HG03469 (cell line): ENCODE results near the gene PICK1.

Experiments
- ATAC-seq: cut with Tn5 transposase; IDR thresholded peaks from one replicate; pipeline ENCODE4 v1.9.1; 2021; ENCODE audit warnings: mild to moderate bottlenecking, moderate library complexity, moderate number of reproducible peaks; ENCODE audit not compliant: unreplicated experiment

The PICK1 gene

DNA sequence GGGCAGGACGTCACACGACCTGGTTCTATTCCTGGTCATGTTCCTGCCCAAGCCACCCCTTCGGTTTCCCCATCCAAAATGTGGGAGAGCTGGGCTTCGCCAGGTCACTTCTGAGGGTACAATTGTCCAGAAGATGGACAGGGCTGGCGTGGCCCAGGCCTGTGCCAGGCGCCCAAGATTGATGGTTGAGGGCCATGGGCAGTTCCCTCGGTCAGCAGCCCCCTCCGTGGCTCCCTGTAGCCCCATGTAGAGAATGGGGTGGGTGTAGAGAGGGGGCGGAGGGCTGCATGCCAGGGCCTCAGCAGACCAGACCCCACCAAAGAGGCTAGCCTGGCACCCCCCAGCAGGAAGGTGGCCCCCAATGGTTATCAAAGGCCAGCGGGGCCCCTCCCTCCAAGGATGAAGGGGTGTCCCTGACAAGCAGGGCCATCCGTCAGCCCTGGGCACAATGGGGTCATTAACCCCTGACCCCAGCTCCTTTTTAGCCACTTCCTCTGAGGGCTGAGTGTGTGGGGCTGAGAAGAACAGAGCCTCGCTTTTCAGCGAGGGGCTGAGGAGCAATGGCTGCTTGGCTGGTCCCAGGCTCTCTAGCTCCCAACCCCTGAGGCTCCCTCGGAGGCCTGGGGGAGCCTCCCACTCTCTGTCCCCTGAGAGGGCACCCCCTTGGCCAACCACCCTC, 11.0 kb upstream of the PICK1 start:
- no peak for ATAC-seq

GRCh38 chr22:38049812-38050619, 7.2 kb upstream of the PICK1 start:
- ATAC-seq: no peak

DNA sequence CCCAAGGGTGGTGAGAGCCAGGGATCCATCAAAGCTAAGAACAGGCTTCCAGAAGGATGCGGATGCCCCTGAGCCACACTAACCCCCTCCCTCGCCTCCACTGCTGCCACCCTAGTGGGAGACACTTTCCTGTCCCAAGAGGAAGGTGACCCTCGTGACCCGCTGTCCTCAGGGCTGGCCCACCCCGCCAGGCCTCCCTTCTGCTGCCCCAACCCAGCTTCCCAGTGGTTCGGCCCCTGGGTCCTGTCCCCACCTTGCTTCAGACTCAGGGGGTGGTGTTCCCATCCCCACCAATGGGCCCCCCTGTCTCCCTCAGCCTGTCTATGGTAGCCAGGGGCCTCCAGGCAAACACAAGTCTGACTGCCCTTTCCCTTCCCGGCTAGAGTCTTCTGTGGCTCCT, 6.5 kb upstream of the PICK1 start:
- no peak for ATAC-seq

- no peak for ATAC-seq
Measured at GRCh38 chr22:38051261-38051660, 5.9 kb upstream of the PICK1 start.

GRCh38 chr22:38051900-38052862, 5.0 kb upstream of the PICK1 start:
- ATAC-seq: no peak

GRCh38 chr22:38062791-38063190, 5.6 kb downstream of the PICK1 start:
- no peak for ATAC-seq

DNA sequence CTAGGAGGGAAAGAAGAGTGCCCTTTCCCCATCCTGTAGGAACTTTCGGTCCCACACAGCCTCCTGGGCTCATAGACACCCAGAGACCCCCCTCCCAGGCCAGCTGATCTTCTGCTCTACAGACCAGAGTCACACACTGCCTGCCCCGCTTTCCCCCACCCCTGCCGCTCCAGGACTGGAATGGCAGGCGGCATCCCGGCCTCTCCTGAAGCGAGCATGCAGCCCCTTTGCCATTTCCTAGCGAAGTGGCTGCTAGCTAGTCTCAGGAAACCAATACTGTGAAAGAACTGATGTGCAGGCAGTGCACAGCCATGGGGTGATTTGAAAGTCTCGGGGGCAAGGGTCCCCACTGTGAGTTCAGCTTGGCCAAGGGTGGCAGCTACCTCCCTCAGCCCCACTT, 8.3 kb downstream of the PICK1 start:
- no peak for ATAC-seq

DNA sequence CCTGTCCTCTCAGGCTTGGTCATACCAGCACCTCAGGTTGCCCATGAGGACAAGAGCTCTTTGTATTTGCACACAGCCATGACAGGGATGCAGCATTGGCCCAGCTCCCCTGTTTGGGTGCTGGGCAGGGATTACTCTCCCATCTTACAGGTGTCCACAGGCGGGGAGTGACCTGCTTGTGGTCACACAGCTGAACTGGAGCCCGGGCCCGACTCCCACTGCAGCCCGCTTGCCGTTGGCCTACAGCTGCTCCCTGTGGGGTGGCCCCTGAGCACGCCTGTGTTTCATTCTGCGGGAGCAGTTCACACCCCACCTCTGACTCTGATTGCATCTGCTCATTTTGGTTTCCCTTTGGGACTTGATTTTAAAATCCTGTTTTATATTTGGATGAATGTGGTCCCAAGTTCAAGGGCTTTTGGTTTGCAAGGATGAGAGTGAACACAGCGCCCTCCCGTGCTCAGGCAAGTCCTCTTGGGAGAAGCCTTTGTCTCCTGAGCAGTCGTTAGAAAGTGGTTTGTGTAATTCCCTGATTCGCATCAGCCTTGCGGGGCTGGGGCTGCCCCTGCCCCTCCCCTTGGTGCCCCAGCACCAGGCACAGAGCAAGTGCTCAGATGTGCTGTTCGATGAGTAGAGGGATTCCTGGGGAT, 9.3 kb downstream of the PICK1 start:
- no peak for ATAC-seq

GRCh38 chr22:38067028-38067415, 9.8 kb downstream of the PICK1 start:
- ATAC-seq: no peak

DNA sequence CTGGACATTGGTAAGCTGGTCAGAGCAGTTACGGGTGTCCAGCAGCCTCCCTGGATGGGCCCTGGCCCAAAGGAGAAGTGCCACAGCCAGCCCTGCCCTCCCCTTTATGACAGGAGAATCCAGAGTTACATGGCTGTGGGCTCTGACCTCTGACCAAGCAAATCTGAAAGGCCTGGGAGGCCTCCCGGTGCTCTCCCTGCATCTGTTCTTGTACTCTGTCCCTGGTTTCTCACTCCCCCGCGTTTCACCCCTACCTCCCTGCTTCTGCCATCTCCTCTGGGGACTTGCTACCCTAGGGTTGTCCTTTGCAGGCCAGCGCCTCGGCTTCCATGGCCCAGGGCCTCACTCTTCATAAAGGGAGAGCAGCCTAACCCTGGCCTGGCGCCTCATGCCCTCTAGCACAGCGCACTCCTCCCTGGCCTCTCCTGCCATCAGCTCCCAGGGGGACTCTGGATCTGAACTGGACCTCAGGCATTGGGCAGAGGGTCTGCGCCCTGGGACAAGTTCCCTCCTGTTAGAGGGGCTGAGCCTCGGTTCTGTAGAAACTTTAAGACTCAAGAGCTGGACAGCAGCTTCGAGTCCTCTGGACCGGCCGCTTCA, 10.7 kb downstream of the PICK1 start:
- no peak for ATAC-seq

DNA sequence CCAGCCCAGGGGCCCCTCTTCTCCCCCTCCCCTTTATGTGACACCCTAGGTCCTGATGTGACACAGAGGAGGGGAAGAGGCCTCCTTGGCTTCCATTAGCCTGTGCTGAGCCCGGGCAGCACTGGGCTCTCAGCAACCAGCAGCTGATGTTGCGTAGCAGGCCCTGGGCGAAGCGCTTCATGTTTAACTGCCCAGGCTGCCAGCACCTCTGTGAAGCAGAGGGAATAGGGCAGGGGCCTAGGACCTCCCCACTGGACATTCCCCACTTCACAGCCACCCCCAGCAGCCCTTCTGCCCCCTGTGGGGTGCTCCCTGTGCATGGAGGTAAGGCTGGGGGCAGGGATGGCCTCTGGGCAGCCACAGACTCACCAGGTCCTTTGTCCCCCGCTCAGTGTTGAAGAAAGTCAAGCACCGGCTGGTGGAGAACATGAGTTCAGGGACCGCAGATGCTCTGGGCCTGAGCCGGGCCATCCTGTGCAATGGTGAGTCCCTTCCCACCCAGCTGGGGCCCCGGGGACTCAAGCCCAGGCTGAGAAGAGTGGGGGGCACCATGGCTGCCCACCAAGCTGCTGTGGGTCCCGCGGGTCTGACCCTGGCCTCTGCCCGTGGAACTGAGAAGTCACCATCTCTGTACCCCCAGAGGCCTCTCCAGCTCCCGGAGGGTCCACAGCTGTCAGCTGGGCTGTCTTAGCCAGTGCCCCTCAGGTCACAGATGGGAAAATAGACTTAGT, 11.6 kb downstream of the PICK1 start:
- no peak for ATAC-seq

DNA sequence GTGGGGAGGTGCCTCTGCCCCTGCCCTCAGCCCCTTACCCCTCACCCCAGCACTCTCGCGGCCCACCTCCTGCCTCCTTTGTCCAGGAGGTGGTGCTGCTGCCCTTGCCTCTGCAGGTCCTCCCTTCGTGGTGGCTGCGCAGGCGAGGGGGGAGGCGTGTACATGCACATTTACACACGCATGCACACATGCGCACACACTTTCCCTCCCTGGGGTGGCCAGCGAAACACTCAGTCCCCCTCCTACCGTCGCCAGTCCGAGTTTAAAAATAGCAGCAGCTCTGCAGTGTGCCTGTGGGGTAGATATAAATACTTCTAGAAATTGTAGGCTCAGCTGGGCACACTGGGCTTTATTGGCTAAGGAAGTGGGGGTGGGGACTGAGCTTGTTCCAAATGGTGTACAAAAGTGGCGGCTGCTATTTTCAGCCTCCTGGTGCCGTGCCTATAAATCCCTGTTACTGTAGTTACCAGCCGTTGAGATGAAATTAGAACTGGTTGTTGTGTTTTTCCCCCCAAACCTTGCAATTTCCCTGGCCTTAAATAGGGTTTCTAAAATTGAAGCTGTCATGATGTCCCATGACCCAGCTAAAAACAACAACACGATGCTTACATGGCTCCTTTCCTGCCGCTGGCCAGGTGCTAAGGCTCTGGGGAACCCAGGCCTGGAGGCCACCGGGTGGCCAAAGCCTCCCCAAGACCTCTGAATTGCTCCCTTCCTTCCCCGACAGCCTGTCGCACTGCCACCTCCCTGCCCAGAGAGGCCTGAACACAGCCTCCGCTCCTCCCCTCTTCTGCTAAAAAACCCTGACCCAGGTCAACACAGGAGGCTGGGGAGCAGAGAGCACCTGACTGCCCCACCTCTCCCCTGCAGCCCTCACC, 12.4 kb downstream of the PICK1 start:
- ATAC-seq: no peak

DNA sequence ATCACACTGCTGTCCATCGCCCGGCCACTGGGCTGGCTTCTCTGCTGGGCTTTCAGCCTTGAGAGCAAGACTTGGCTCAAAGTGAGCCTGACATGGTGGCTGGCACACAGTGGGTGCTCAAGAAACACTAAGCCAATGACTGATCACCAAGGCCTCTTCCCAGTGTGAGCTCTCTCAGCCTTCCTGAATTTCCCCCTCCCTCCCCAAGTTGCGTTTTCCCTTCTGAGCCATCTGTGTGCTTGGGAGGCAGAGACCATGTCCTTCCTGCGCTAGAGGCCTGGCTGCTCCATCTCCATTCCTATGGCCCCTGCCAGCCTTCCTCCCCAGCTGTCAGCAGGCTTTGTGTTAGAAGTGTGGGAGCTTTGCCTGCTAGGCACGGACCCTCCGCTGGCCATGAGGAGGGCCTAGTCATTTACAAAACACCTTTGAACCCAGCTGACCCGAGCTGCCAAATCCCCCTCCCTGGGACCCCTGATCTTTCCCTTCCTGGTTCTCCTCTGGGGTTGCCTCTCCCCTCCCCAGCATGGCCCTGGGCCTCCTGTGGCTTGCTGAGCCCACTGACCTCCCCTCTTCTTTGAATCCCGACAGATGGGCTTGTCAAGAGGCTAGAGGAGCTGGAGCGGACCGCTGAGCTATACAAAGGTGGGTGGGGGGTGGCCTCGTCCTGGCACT, 13.2 kb downstream of the PICK1 start:
- no peak for ATAC-seq

- ATAC-seq: no peak
Measured at GRCh38 chr22:38071421-38072321, 14.5 kb downstream of the PICK1 start.

DNA sequence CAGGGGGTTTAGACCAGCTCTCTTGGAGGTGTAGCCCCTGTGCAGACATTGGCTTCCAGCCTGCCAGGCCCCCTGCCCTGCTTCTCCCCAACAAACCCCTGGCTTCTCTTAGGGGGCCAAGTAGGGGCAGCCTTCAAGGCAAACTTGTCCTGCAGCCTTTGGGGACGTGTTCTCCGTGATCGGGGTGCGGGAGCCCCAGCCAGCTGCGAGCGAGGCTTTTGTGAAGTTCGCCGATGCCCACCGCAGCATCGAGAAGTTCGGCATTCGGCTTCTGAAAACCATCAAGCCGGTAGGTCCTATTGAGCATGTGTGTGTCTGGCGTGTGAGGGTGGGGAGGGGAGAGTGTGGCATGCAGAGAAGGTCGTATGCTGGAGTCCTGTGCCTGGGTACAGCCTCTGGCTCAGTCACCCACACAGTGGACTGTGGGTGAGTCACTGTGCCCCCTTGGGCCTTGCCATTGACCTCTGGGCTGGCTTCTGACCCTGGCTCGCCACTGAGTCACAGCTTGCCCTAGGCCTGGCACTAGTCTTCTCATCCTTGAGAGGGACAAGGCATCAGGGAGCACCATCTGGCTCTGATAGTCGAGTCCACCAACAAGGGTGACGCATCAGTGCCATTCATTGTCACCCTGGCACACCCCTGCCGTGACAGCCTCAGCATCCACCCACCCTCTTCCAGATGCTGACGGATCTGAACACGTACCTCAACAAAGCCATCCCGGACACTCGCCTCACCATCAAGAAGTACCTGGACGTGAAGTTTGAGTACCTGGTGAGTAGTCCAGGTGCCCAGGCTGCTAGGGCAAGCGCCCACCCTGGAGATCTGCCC, 15.3 kb downstream of the PICK1 start:
- no peak for ATAC-seq
